ENCODE results near the gene ZMAT2.
"Not testable (repeated sequence)": the region's sequence is repeated elsewhere in the genome, so short reads cannot be mapped to it uniquely, and the experiment has no call there.

Gene ZMAT2

GRCh38 chr5:140700177-140701144 is at the start of gene ZMAT2:
TSS of gene ZMAT2 (plus strand) at chr5:140700447. CDS start at chr5:140700461, 14 bp downstream.
- peak; percentile 98 for DNase-seq (ENCODE audit: low read depth, low spot score)

GRCh38 chr5:140658870-140659269 is 41.4 kb upstream of the ZMAT2 start:
- no peak for DNase-seq (ENCODE audit: low read depth, low spot score)

- DNase-seq (ENCODE audit: low read depth, low spot score) = not testable (repeated sequence)
Measured at GRCh38 chr5:140660371-140660770, 39.9 kb upstream of the ZMAT2 start.

- DNase-seq (ENCODE audit: low read depth, low spot score) = no peak
Measured at GRCh38 chr5:140664030-140664358, 36.3 kb upstream of the ZMAT2 start.

GRCh38 chr5:140664359-140665119 is 35.7 kb upstream of the ZMAT2 start, which contains the start of gene WDR55:
TSS of gene WDR55 (plus strand) at chr5:140664904. CDS start at chr5:140664913, 9 bp downstream.
- DNase-seq (ENCODE audit: low read depth, low spot score) = peak; percentile 95

GRCh38 chr5:140671035-140671434 is 29.2 kb upstream of the ZMAT2 start:
- not testable (repeated sequence) for DNase-seq (ENCODE audit: low read depth, low spot score)

GRCh38 chr5:140671472-140672125 is 28.6 kb upstream of the ZMAT2 start:
- DNase-seq (ENCODE audit: low read depth, low spot score) = no peak

- peak; percentile 38 for DNase-seq (ENCODE audit: low read depth, low spot score)
Measured at GRCh38 chr5:140672455-140673186, 27.6 kb upstream of the ZMAT2 start.

GRCh38 chr5:140673187-140673976 is 26.9 kb upstream of the ZMAT2 start, which contains the start of gene DND1:
TSS of gene DND1 (minus strand) at chr5:140673576. CDS start at chr5:140673542, 34 bp downstream.
- no peak for DNase-seq (ENCODE audit: low read depth, low spot score)

- no peak for DNase-seq (ENCODE audit: low read depth, low spot score)
Measured at GRCh38 chr5:140674211-140674610, 26.0 kb upstream of the ZMAT2 start.

GRCh38 chr5:140674629-140675028 is 25.6 kb upstream of the ZMAT2 start:
- no peak for DNase-seq (ENCODE audit: low read depth, low spot score)

GRCh38 chr5:140677947-140678346 is 22.3 kb upstream of the ZMAT2 start:
- DNase-seq (ENCODE audit: low read depth, low spot score) = no peak

GRCh38 chr5:140678993-140679392 is 21.3 kb upstream of the ZMAT2 start:
- no peak for DNase-seq (ENCODE audit: low read depth, low spot score)

GRCh38 chr5:140690376-140690932 is 9.8 kb upstream of the ZMAT2 start:
- DNase-seq (ENCODE audit: low read depth, low spot score) = no peak

GRCh38 chr5:140690941-140691924 is 9.0 kb upstream of the ZMAT2 start, which contains the start of the genes HARS1 and HARS2:
TSS of gene HARS1 (minus strand) at chr5:140691370. CDS start at chr5:140691304, 66 bp downstream.
TSS of gene HARS2 (plus strand) at chr5:140691455. CDS start at chr5:140691649, 194 bp downstream.
- peak; percentile 97 for DNase-seq (ENCODE audit: low read depth, low spot score)

- DNase-seq (ENCODE audit: low read depth, low spot score) = no peak
Measured at GRCh38 chr5:140694276-140694675, 6.0 kb upstream of the ZMAT2 start.

GRCh38 chr5:140696891-140697492 is 3.3 kb upstream of the ZMAT2 start:
- DNase-seq (ENCODE audit: low read depth, low spot score) = no peak

- no peak for DNase-seq (ENCODE audit: low read depth, low spot score)
Measured at GRCh38 chr5:140707812-140708211, 7.6 kb downstream of the ZMAT2 start.

Data from astrocyte of the hippocampus (primary cell).